ENCODE data around the gene ID1.
A peak's percentile ranks its signal among the peaks of the same experiment; 100 is the strongest.
"Not testable (repeated sequence)": the region's sequence is repeated elsewhere in the genome, so short reads cannot be mapped to it uniquely, and the experiment has no call there.

Gene ID1

GRCh38 chr20:31573555-31574321 lies 31.4 kb upstream of the ID1 start:
- peak; percentile 82 for DNase-seq

GRCh38 chr20:31574986-31575385 lies 30.1 kb upstream of the ID1 start:
- DNase-seq = not testable (repeated sequence)

GRCh38 chr20:31576751-31577150 lies 28.3 kb upstream of the ID1 start:
- no peak for DNase-seq

GRCh38 chr20:31577194-31577593 lies 27.9 kb upstream of the ID1 start:
- no peak for DNase-seq

GRCh38 chr20:31578448-31579138 lies 26.5 kb upstream of the ID1 start:
- no peak for DNase-seq

GRCh38 chr20:31579245-31579644 lies 25.8 kb upstream of the ID1 start:
- no peak for DNase-seq

GRCh38 chr20:31579941-31580651 lies 25.0 kb upstream of the ID1 start:
- DNase-seq = not testable (repeated sequence)

GRCh38 chr20:31580706-31581105 lies 24.4 kb upstream of the ID1 start:
- DNase-seq = no peak

- no peak for DNase-seq
These were observed 23.7 kb upstream of the ID1 start for GRCh38 chr20:31581391-31581790.

GRCh38 chr20:31587545-31588389 lies 17.3 kb upstream of the ID1 start:
- peak; percentile 17 for DNase-seq

GRCh38 chr20:31590717-31591225 lies 14.3 kb upstream of the ID1 start:
- DNase-seq = no peak

GRCh38 chr20:31593221-31594001 lies 11.7 kb upstream of the ID1 start:
- no peak for DNase-seq

GRCh38 chr20:31594002-31594557 lies 11.0 kb upstream of the ID1 start:
- DNase-seq = no peak

- no peak for DNase-seq
These were observed 10.3 kb upstream of the ID1 start for GRCh38 chr20:31594558-31595379.

GRCh38 chr20:31595380-31595653 lies 9.8 kb upstream of the ID1 start:
- no peak for DNase-seq

GRCh38 chr20:31595654-31596411 lies 9.3 kb upstream of the ID1 start:
- no peak for DNase-seq

- DNase-seq = not testable (repeated sequence)
These were observed 8.7 kb upstream of the ID1 start for GRCh38 chr20:31596412-31596715.

GRCh38 chr20:31596831-31597480 lies 8.1 kb upstream of the ID1 start:
- no peak for DNase-seq

GRCh38 chr20:31597481-31597855 lies 7.6 kb upstream of the ID1 start:
- DNase-seq = no peak

- no peak for DNase-seq
These were observed 2.7 kb upstream of the ID1 start for GRCh38 chr20:31602431-31602778.

All from NCI-H526 treated with DMSO at 0.1 percent for 48 hours (cell line).